Muscle of back (tissue), 11 donors: ENCODE data around the gene NUP62. TPM values are rescaled to one million over a fixed set of nuclear protein-coding genes. Genes with fewer than 3 reads are reported as not detected.
"Not testable (repeated sequence)": the region's sequence is repeated elsewhere in the genome, so short reads cannot be mapped to it uniquely, and the experiment has no call there.

Experiments
- DNase-seq, 3 donors: peaks; one replicate each; pipeline versions ENCODE4 v3.0.0 to v3.0.0-alpha.2; 2013
- polyA plus RNA-seq, 10 donors: library from polyadenylated mRNA; unstranded; fragments of 120-200 nt; gene quantifications; one replicate each; pipeline ENCODE4 v1.2.1, GENCODE V29; 2013; ENCODE audit not compliant: insufficient read length in 10 of 10

NUP62 gene
- polyA plus RNA-seq, 10 donors: 39.3 to 61.8 (median 47.7) TPM

GRCh38 chr19:49929611-49930482 is 543 bp upstream of the NUP62 start:
- DNase-seq: peak; percentile 93 to 98 (median 93)

GRCh38 chr19:49927526-49928264 is 1.6 kb downstream of the NUP62 start:
- no peak for DNase-seq

GRCh38 chr19:49926515-49926914 is 2.8 kb downstream of the NUP62 start:
- DNase-seq: no peak

GRCh38 chr19:49925486-49925885 is 3.8 kb downstream of the NUP62 start:
- no peak for DNase-seq

GRCh38 chr19:49924881-49925210 is 4.5 kb downstream of the NUP62 start:
- not testable (repeated sequence) for DNase-seq

- peak in 2 of 3 donors; percentile 13 to 54 for DNase-seq
Measured at GRCh38 chr19:49924004-49924880, 5.1 kb downstream of the NUP62 start.

GRCh38 chr19:49923055-49924003 is 6.0 kb downstream of the NUP62 start:
- no peak for DNase-seq

- DNase-seq: peak in 1 of 3 donors; percentile 10
Measured at GRCh38 chr19:49921871-49922795, 7.2 kb downstream of the NUP62 start.

- DNase-seq: no peak
Measured at GRCh38 chr19:49920624-49921363, 8.5 kb downstream of the NUP62 start.

GRCh38 chr19:49918089-49918488 is 11.2 kb downstream of the NUP62 start:
- no peak for DNase-seq

- DNase-seq: no peak
Measured at GRCh38 chr19:49916839-49917733, 12.2 kb downstream of the NUP62 start.

- no peak for DNase-seq
Measured at GRCh38 chr19:49915271-49915670, 14.0 kb downstream of the NUP62 start.

- DNase-seq: no peak
Measured at GRCh38 chr19:49913720-49914119, 15.6 kb downstream of the NUP62 start.

- no peak for DNase-seq
Measured at GRCh38 chr19:49912965-49913685, 16.2 kb downstream of the NUP62 start.

- peak in 1 of 3 donors; percentile 50 for DNase-seq
Measured at GRCh38 chr19:49911381-49912145, 17.7 kb downstream of the NUP62 start.

GRCh38 chr19:49910179-49910578 is 19.1 kb downstream of the NUP62 start:
- no peak for DNase-seq
